Hepatocyte (in vitro differentiated cells): ENCODE results near the gene CDC42BPB. TPM values are rescaled to one million over a fixed set of nuclear protein-coding genes. Genes with fewer than 3 reads are reported as not detected.

ENCODE experiments used
- DNase-seq: peaks from one replicate; pipeline ENCODE4 v3.0.0-alpha.2; 2016; ENCODE audit warnings: low spot score
- H2AFZ ChIP-seq: fragments of 200-600 bp; sonication (generic); 2 replicates; pipeline ENCODE4 v1.6.0; 2016; ENCODE audit warnings: antibody characterized with exemption, mild to moderate bottlenecking
- H3K27ac ChIP-seq: fragments of 200-600 bp; sonication (generic); 2 replicates; pipeline ENCODE4 v1.5.1; 2016; ENCODE audit warnings: mild to moderate bottlenecking
- H3K27me3 ChIP-seq: fragments of 200-600 bp; sonication (generic); 2 replicates; pipeline ENCODE4 v1.6.1; 2016
- H3K36me3 ChIP-seq: fragments of 200-600 bp; sonication (generic); replicated peaks from 2 replicates; pipeline ENCODE4 v1.5.1; 2016; ENCODE audit warnings: low read depth; ENCODE audit not compliant: insufficient read depth
- H3K4me1 ChIP-seq: fragments of 200-600 bp; sonication (generic); 2 replicates; pipeline ENCODE4 v1.5.1; 2016; ENCODE audit warnings: mild to moderate bottlenecking, moderate library complexity; ENCODE audit not compliant: insufficient read depth
- H3K4me2 ChIP-seq: fragments of 200-600 bp; sonication (generic); 2 replicates; pipeline ENCODE4 v1.6.0; 2016
- H3K4me3 ChIP-seq: fragments of 200-600 bp; sonication (generic); 2 replicates; pipeline ENCODE4 v1.5.1; 2016; ENCODE audit warnings: mild to moderate bottlenecking
- H3K79me2 ChIP-seq: fragments of 200-600 bp; sonication (generic); 2 replicates; pipeline ENCODE4 v1.6.0; 2017; ENCODE audit warnings: mild to moderate bottlenecking
- H3K9me2 ChIP-seq: fragments of 200-600 bp; sonication (generic); replicated peaks from 2 replicates; pipeline ENCODE4 v1.6.0; 2017; ENCODE audit warnings: mild to moderate bottlenecking; ENCODE audit not compliant: insufficient read depth
- H3K9me3 ChIP-seq: fragments of 200-600 bp; sonication (generic); 2 replicates; pipeline ENCODE4 v1.5.1; 2016; ENCODE audit warnings: low read depth, mild to moderate bottlenecking
- H4K20me1 ChIP-seq: fragments of 200-600 bp; sonication (generic); 2 replicates; pipeline ENCODE4 v1.6.0; 2016; ENCODE audit warnings: mild to moderate bottlenecking; ENCODE audit not compliant: insufficient read depth, poor library complexity, severe bottlenecking
- CTCF ChIP-seq: fragments of 200-600 bp; sonication (generic); IDR thresholded peaks from 2 replicates; pipeline ENCODE4 v1.5.1; 2016; ENCODE audit warnings: antibody characterized with exemption, mild to moderate bottlenecking; ENCODE audit not compliant: poor library complexity
- EZH2 ChIP-seq: fragments of 200-600 bp; sonication (generic); IDR thresholded peaks from 2 replicates; pipeline ENCODE4 v1.6.1; 2016; ENCODE audit warnings: antibody characterized with exemption, mild to moderate bottlenecking, borderline replicate concordance
- EZH2phosphoT487 ChIP-seq: fragments of 200-600 bp; sonication (generic); IDR thresholded peaks from one replicate; pipeline ENCODE4 v1.6.1; 2018; ENCODE audit warnings: antibody characterized with exemption, mild to moderate bottlenecking, low read depth, moderate library complexity; ENCODE audit not compliant: unreplicated experiment, severe bottlenecking
- WGBS: methylation state at CpG from one replicate; pipeline ENCODE4 v1.1.6; 2016; ENCODE audit warnings: low lambda C conversion rate; ENCODE audit errors: missing lambda C conversion rate; 5-methylcytosine and 5-hydroxymethylcytosine counted together
- polyA plus RNA-seq: library from polyadenylated mRNA; unstranded; fragments of >200 nt; fragmentation: Nextera tagmentation; extraction: Ambion mirVana; gene quantifications from 2 replicates; pipeline ENCODE4 v1.2.1, GENCODE V29; 2016
- total RNA-seq: library from RNA; depleted of rRNA; stranded (reverse); fragments of >200 nt; gene quantifications from 2 replicates; pipeline ENCODE4 v1.2.3, GENCODE V29; 2014

Gene CDC42BPB
- total and polyA plus RNA-seq, 2 experiments from 2014 or later, result 10.2 to 60.6 TPM

- no peak for DNase-seq
- Histone ChIP-seq H3K4me1 (no peaks in the 10 kb centered on the region), H3K27ac (no peak overlapping the region), H3K9me2 (no peaks in the 10 kb centered on the region), H3K27me3 (no peaks in the 10 kb centered on the region), H3K4me3 (no peak overlapping the region), H3K9me3 (peaks cover 9% of the 10 kb centered on the region), H2AFZ (no peak overlapping the region), H3K36me3 (peaks cover 7% of the 10 kb centered on the region), H3K4me2 (no peak overlapping the region), H4K20me1 (no peaks in the 10 kb centered on the region), H3K79me2 (peaks cover 17% of the 10 kb centered on the region)
- WGBS, result 99% methylated on average over 14 of the region's 14 CpGs
- no peak for TF ChIP-seq CTCF
- TF ChIP-seq EZH2phosphoT487, result no peak
- TF ChIP-seq EZH2, result no peak
Measured at GRCh38 chr14:102983496-102983895, 73.9 kb downstream of the CDC42BPB start.

- Histone ChIP-seq H3K4me3 (no peak overlapping the region), H3K9me3 (peaks cover 4% of the 10 kb centered on the region), H3K9me2 (no peaks in the 10 kb centered on the region), H2AFZ (no peak overlapping the region), H4K20me1 (no peaks in the 10 kb centered on the region), H3K4me1 (no peaks in the 10 kb centered on the region), H3K36me3 (peaks cover 2% of the 10 kb centered on the region), H3K27me3 (no peaks in the 10 kb centered on the region), H3K4me2 (no peak overlapping the region), H3K79me2 (peaks cover 12% of the 10 kb centered on the region), H3K27ac (no peak overlapping the region)
- DNase-seq, result no peak
- 94% methylated on average over 15 of the region's 15 CpGs for WGBS
- TF ChIP-seq EZH2, result no peak
- TF ChIP-seq CTCF, result peak; percentile 2
- TF ChIP-seq EZH2phosphoT487, result no peak
Measured at GRCh38 chr14:102982852-102983470, 74.4 kb downstream of the CDC42BPB start.

DNA sequence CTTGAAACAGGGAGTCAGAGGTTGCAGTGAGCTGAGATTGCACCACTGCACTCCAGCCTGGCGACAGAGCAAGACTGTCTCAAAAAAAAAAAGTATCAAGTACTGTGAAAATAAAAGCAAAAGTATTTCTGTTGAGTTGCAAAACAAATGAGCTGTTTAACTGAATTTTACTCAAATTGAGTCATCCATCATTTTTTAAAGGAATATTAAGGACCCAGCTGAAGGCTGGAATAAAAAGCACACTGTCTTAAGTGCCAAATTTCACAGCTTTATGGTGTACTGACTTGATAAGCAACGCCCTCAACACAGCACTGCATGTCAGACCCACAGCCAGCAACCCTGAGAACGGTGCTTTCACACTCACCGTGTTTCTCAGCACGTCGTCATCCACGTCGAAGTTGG, 76.9 kb downstream of the CDC42BPB start:
- H4K20me1 ChIP-seq, result no peaks in the 10 kb centered on the region
- H3K79me2 ChIP-seq, result no peaks in the 10 kb centered on the region
- H3K9me3 ChIP-seq, result no peaks in the 10 kb centered on the region
- no peak overlapping the region for H2AFZ ChIP-seq
- no peak for TF ChIP-seq EZH2phosphoT487
- no peak overlapping the region for H3K4me2 ChIP-seq
- no peaks in the 10 kb centered on the region for H3K9me2 ChIP-seq
- H3K4me3 ChIP-seq, result no peak overlapping the region
- H3K27me3 ChIP-seq, result no peaks in the 10 kb centered on the region
- WGBS, result 97% methylated on average over 8 of the region's 8 CpGs
- no peaks in the 10 kb centered on the region for H3K4me1 ChIP-seq
- no peaks in the 10 kb centered on the region for H3K36me3 ChIP-seq
- H3K27ac ChIP-seq, result no peak overlapping the region
- no peak for DNase-seq

- H2AFZ ChIP-seq, result no peak overlapping the region
- H3K9me3 ChIP-seq, result no peaks in the 10 kb centered on the region
- no peak for TF ChIP-seq CTCF
- no peaks in the 10 kb centered on the region for H3K36me3 ChIP-seq
- no peaks in the 10 kb centered on the region for H3K4me1 ChIP-seq
- no peak overlapping the region for H3K4me2 ChIP-seq
- DNase-seq, result no peak
- no peaks in the 10 kb centered on the region for H3K9me2 ChIP-seq
- H3K79me2 ChIP-seq, result no peaks in the 10 kb centered on the region
- H3K27ac ChIP-seq, result no peak overlapping the region
- H3K4me3 ChIP-seq, result no peak overlapping the region
- H3K27me3 ChIP-seq, result no peaks in the 10 kb centered on the region
- H4K20me1 ChIP-seq, result no peaks in the 10 kb centered on the region
- 96% methylated on average over 9 of the region's 9 CpGs for WGBS
Measured at GRCh38 chr14:102979406-102979805, 77.9 kb downstream of the CDC42BPB start.
